Mucosa of rectum (tissue), 2 donors: ENCODE data around the gene EBLN2.

Experiments used
- H3K27ac ChIP-seq, 2 donors: one replicate each; pipeline ENCODE4 v1.7.0; 2013; ENCODE audit warnings: inconsistent platforms in 2 of 2, low read depth in 2 of 2, low read length in 2 of 2
- H3K27me3 ChIP-seq, 2 donors: one replicate each; pipeline ENCODE4 v1.7.0; 2013; ENCODE audit warnings: low read length in 2 of 2; ENCODE audit not compliant: control insufficient read depth in 2 of 2, insufficient read depth in 2 of 2
- H3K36me3 ChIP-seq, 2 donors: one replicate each; pipeline ENCODE4 v1.7.0; 2013; ENCODE audit warnings: low read length in 2 of 2; ENCODE audit not compliant: control insufficient read depth in 2 of 2, insufficient read depth in 2 of 2
- H3K4me1 ChIP-seq, 2 donors: one replicate each; pipeline ENCODE4 v1.7.0; 2013; ENCODE audit warnings: low read length in 2 of 2, mild to moderate bottlenecking in 1 of 2; ENCODE audit not compliant: control insufficient read depth in 2 of 2, insufficient read depth in 2 of 2
- H3K4me3 ChIP-seq, 2 donors: one replicate each; pipeline ENCODE4 v1.7.0; 2013; ENCODE audit warnings: low read length in 2 of 2
- H3K9ac ChIP-seq, 2 donors: one replicate each; pipeline ENCODE4 v1.7.0; 2013; ENCODE audit warnings: low read length in 2 of 2, low read depth in 1 of 2, mild to moderate bottlenecking in 1 of 2
- H3K9me3 ChIP-seq, 2 donors: one replicate each; pipeline ENCODE4 v1.7.0; 2013; ENCODE audit warnings: low read length in 2 of 2; ENCODE audit not compliant: control insufficient read depth in 2 of 2
- donor health status: healthy.
- donor health status: Normal muscosa, but diverticular disease.

Gene EBLN2

GRCh38 chr3:73100741-73101559 lies 39.5 kb downstream of the EBLN2 start:
- no peaks in the 10 kb centered on the region for H3K36me3 ChIP-seq
- no peaks in the 10 kb centered on the region for H3K27me3 ChIP-seq
- no peak overlapping the region for H3K9ac ChIP-seq
- no peak overlapping the region for H3K27ac ChIP-seq
- H3K4me1 ChIP-seq: no peaks in the 10 kb centered on the region
- no peak overlapping the region for H3K4me3 ChIP-seq
- H3K9me3 ChIP-seq: no peaks in the 10 kb centered on the region

- H3K4me3 ChIP-seq: no peak overlapping the region
- H3K4me1 ChIP-seq: no peaks in the 10 kb centered on the region
Observed at GRCh38 chr3:73101881-73102280, 40.4 kb downstream of the EBLN2 start.

GRCh38 chr3:73107215-73107614 lies 45.8 kb downstream of the EBLN2 start:
- Histone ChIP-seq H3K27me3 (no peaks in the 10 kb centered on the region), H3K9me3 (no peaks in the 10 kb centered on the region), H3K27ac (no peak overlapping the region), H3K4me1 (no peaks in the 10 kb centered on the region), H3K4me3 (no peak overlapping the region), H3K9ac (no peak overlapping the region), H3K36me3 (no peaks in the 10 kb centered on the region)

More at GRCh38 chr3:73101881-73102280, 40.4 kb downstream of the EBLN2 start:
- Histone ChIP-seq H3K9ac (no peak overlapping the region), H3K27ac (no peak overlapping the region), H3K36me3 (no peaks in the 10 kb centered on the region), H3K9me3 (no peaks in the 10 kb centered on the region), H3K27me3 (no peaks in the 10 kb centered on the region)

GRCh38 chr3:73107676-73108187 lies 46.3 kb downstream of the EBLN2 start:
- no peaks in the 10 kb centered on the region for H3K36me3 ChIP-seq
- H3K4me3 ChIP-seq: no peak overlapping the region
- H3K9ac ChIP-seq: no peak overlapping the region
- no peaks in the 10 kb centered on the region for H3K27me3 ChIP-seq
- no peak overlapping the region for H3K27ac ChIP-seq
- H3K9me3 ChIP-seq: no peaks in the 10 kb centered on the region
- no peaks in the 10 kb centered on the region for H3K4me1 ChIP-seq

GRCh38 chr3:73108750-73109149 lies 47.3 kb downstream of the EBLN2 start:
- Histone ChIP-seq H3K4me3 (no peak overlapping the region), H3K27me3 (no peaks in the 10 kb centered on the region), H3K4me1 (no peaks in the 10 kb centered on the region), H3K27ac (no peak overlapping the region), H3K9ac (no peak overlapping the region), H3K9me3 (no peaks in the 10 kb centered on the region), H3K36me3 (no peaks in the 10 kb centered on the region)

GRCh38 chr3:73110530-73110929 lies 49.1 kb downstream of the EBLN2 start:
- Histone ChIP-seq H3K27me3 (no peaks in the 10 kb centered on the region), H3K9me3 (no peaks in the 10 kb centered on the region), H3K4me1 (no peaks in the 10 kb centered on the region), H3K9ac (no peak overlapping the region), H3K27ac (no peak overlapping the region), H3K36me3 (no peaks in the 10 kb centered on the region), H3K4me3 (no peak overlapping the region)
